Hindlimb muscle (tissue), 1 donor: ENCODE measurements around the gene ZNF436. TPM values are rescaled to one million over a fixed set of nuclear protein-coding genes. Genes with fewer than 3 reads are reported as not detected.
"Not testable (repeated sequence)": the region's sequence is repeated elsewhere in the genome, so short reads cannot be mapped to it uniquely, and the experiment has no call there.

Source experiments
- DNase-seq: peaks from one replicate; pipeline ENCODE4 v3.0.0-alpha.2; 2013
- polyA plus RNA-seq: library from polyadenylated mRNA; unstranded; fragments of 120-200 nt; gene quantifications from one replicate; pipeline ENCODE4 v1.2.1, GENCODE V29; 2013; ENCODE audit not compliant: insufficient read length

The ZNF436 gene
- polyA plus RNA-seq, 1 donor = 38.5 TPM

GRCh38 chr1:23366598-23366997, 3.0 kb downstream of the ZNF436 start:
- DNase-seq = no peak

- DNase-seq = no peak
Measured at GRCh38 chr1:23366146-23366545, 3.5 kb downstream of the ZNF436 start.

GRCh38 chr1:23362218-23362713, 7.4 kb downstream of the ZNF436 start:
- DNase-seq = no peak

- no peak for DNase-seq
Measured at GRCh38 chr1:23358310-23358875, 11.2 kb downstream of the ZNF436 start.

- peak; percentile 68 for DNase-seq
Measured at GRCh38 chr1:23357138-23357908, 12.3 kb downstream of the ZNF436 start.

- no peak for DNase-seq
Measured at GRCh38 chr1:23356471-23357137, 13.0 kb downstream of the ZNF436 start.

- no peak for DNase-seq
Measured at GRCh38 chr1:23354245-23354644, 15.4 kb downstream of the ZNF436 start.

GRCh38 chr1:23352096-23352695, 17.4 kb downstream of the ZNF436 start:
- DNase-seq = no peak

- no peak for DNase-seq
Measured at GRCh38 chr1:23345920-23346319, 23.7 kb downstream of the ZNF436 start.

- DNase-seq = peak; percentile 40
Measured at GRCh38 chr1:23344987-23345472, 24.6 kb downstream of the ZNF436 start.

- DNase-seq = peak; percentile 100
Measured at GRCh38 chr1:23344111-23344986, 25.3 kb downstream of the ZNF436 start, which contains the start of gene HNRNPR. TSS of gene HNRNPR (minus strand) at chr1:23344284. CDS start at chr1:23341008, 3,276 bp downstream.

GRCh38 chr1:23343221-23344110, 26.2 kb downstream of the ZNF436 start:
- peak; percentile 48 for DNase-seq

- DNase-seq = no peak
Measured at GRCh38 chr1:23341931-23342692, 27.5 kb downstream of the ZNF436 start.

GRCh38 chr1:23339632-23340031, 30.0 kb downstream of the ZNF436 start:
- no peak for DNase-seq

- no peak for DNase-seq
Measured at GRCh38 chr1:23337869-23338268, 31.8 kb downstream of the ZNF436 start.

GRCh38 chr1:23331713-23332112, 37.9 kb downstream of the ZNF436 start:
- no peak for DNase-seq

GRCh38 chr1:23330846-23331245, 38.8 kb downstream of the ZNF436 start:
- no peak for DNase-seq

- no peak for DNase-seq
Measured at GRCh38 chr1:23325393-23325792, 44.2 kb downstream of the ZNF436 start.

GRCh38 chr1:23322770-23323169, 46.9 kb downstream of the ZNF436 start:
- DNase-seq = no peak

GRCh38 chr1:23310280-23310679, 59.4 kb downstream of the ZNF436 start:
- not testable (repeated sequence) for DNase-seq
